GM12878 (cell line): ENCODE measurements around the gene KCNJ3. TPM values are rescaled to one million over a fixed set of nuclear protein-coding genes. Genes with fewer than 3 reads are reported as not detected.
"Not testable (repeated sequence)": the region's sequence is repeated elsewhere in the genome, so short reads cannot be mapped to it uniquely, and the experiment has no call there.

Source experiments
- ATAC-seq: fragments of 200-7000 bp; cut with Tn5 transposase; 3 replicates; pipeline ENCODE4 v1.9.1; 2020; ENCODE audit warnings: mild to moderate bottlenecking, moderate library complexity
- BruUV-seq: library from RNA; stranded (reverse); fragments of 400-500 nt; replicated peaks from 2 replicates; lab custom pipeline; 2021; lab: Mats Ljungman, UMichigan
- CTCF ChIA-PET: fragments of 300-600 bp; sonication (Branson Sonifier 250); formaldehyde crosslinking; extraction: SDS; loops from one replicate; lab custom pipeline; 2021; ENCODE audit warnings: inconsistent platforms; lab: Yijun Ruan, JAX
- POLR2A ChIA-PET: fragments of 350-600 bp; formaldehyde crosslinking; extraction: SDS; loops from one replicate; lab custom pipeline; 2021; ENCODE audit warnings: inconsistent platforms; lab: Charles Lee
- RAD21 ChIA-PET: fragments of 300-600 bp; sonication (Branson Sonifier 250); formaldehyde crosslinking; loops from one replicate; lab custom pipeline; 2023; ENCODE audit warnings: antibody characterized with exemption; ENCODE audit not compliant: unreplicated experiment; lab: Charles Lee
- SMC1A ChIA-PET: fragments of 300-600 bp; sonication (Branson Sonifier 250); formaldehyde crosslinking; loops from one replicate; lab custom pipeline; 2023; ENCODE audit not compliant: unreplicated experiment, uncharacterized antibody; lab: Charles Lee
- DNase-seq: peaks from one replicate; pipeline ENCODE4 v3.0.0-alpha.2; 2011; ENCODE audit warnings: low read depth, low spot score
- FAIRE-seq: peaks from 3 replicates; lab custom pipeline; 2011; peaks lifted over from hg19 to GRCh38; lab: Jason Lieb, UNC
- H2AFZ ChIP-seq: 2 replicates; pipeline ENCODE4 v1.6.0; 2011; ENCODE audit warnings: low read depth, low read length, control low read depth; ENCODE audit not compliant: control insufficient read depth
- H3K27ac ChIP-seq: 2 replicates; pipeline ENCODE4 v1.5.1; 2011; ENCODE audit warnings: control low read depth; ENCODE audit not compliant: control insufficient read depth, insufficient read depth
- H3K27me3 ChIP-seq, 2 experiments: replicated peaks in 1 of 2; 2 replicates each; pipeline versions ENCODE4 v1.6.0 to v1.6.1; 2011; ENCODE audit warnings: low read length in 1 of 2; ENCODE audit not compliant: control insufficient read depth in 2 of 2, insufficient read depth in 2 of 2
- H3K36me3 ChIP-seq, 2 experiments: 2 replicates each; pipeline ENCODE4 v1.5.1; 2011; ENCODE audit warnings: low read length in 1 of 2; ENCODE audit not compliant: control insufficient read depth in 2 of 2, insufficient read depth in 2 of 2
- H3K4me1 ChIP-seq: 2 replicates; pipeline ENCODE4 v1.6.1; 2011; ENCODE audit warnings: mild to moderate bottlenecking, low read length, moderate library complexity, mixed read lengths; ENCODE audit not compliant: control insufficient read depth, insufficient read depth
- H3K4me2 ChIP-seq: 2 replicates; pipeline ENCODE4 v1.6.0; 2011; ENCODE audit warnings: control low read depth; ENCODE audit not compliant: control insufficient read depth, insufficient read depth
- H3K4me3 ChIP-seq: fragments of 200-600 bp; sonication (generic); 2 replicates; pipeline ENCODE4 v1.5.1; 2016
- H3K79me2 ChIP-seq: 2 replicates; pipeline ENCODE4 v1.6.0; 2011; ENCODE audit warnings: low read length; ENCODE audit not compliant: control insufficient read depth, insufficient read depth
- H3K9ac ChIP-seq: 2 replicates; pipeline ENCODE4 v1.8.0; 2011; ENCODE audit warnings: low read length, control low read depth, mixed read lengths; ENCODE audit not compliant: control insufficient read depth, insufficient read depth
- H3K9me3 ChIP-seq: replicated peaks from 3 replicates; pipeline ENCODE4 v1.5.1; 2011; ENCODE audit warnings: mild to moderate bottlenecking, low read length; ENCODE audit not compliant: control insufficient read depth, insufficient read depth
- H4K20me1 ChIP-seq: 2 replicates; pipeline ENCODE4 v1.6.0; 2011; ENCODE audit not compliant: control insufficient read depth, insufficient read depth
- ATF7 ChIP-seq: fragments of 450-650 bp; IDR thresholded peaks from 2 replicates; pipeline ENCODE4 v1.6.1; 2016; ENCODE audit warnings: low read depth, mild to moderate bottlenecking
- BACH1 ChIP-seq: fragments of 450-650 bp; IDR thresholded peaks from 2 replicates; pipeline ENCODE4 v1.6.1; 2017; ENCODE audit warnings: mild to moderate bottlenecking, borderline replicate concordance
- BHLHE40 ChIP-seq, 2 experiments: fragments of 450-650 bp in 1 of 2; IDR thresholded peaks; 2 replicates each; pipeline ENCODE4 v1.6.1; 2011 to 2017; ENCODE audit warnings: low read depth in 2 of 2, borderline replicate concordance in 1 of 2, improper control_type of control experiment in 1 of 2, low read length in 1 of 2, mild to moderate bottlenecking in 1 of 2
- DPF2 ChIP-seq: fragments of 450-650 bp; IDR thresholded peaks from 2 replicates; pipeline ENCODE4 v1.6.1; 2017; ENCODE audit warnings: mild to moderate bottlenecking
- ESRRA ChIP-seq: IDR thresholded peaks from 2 replicates; pipeline ENCODE4 v1.6.1; 2012; ENCODE audit warnings: mild to moderate bottlenecking, low read length, improper control_type of control experiment
- HSF1 ChIP-seq: fragments of 150-350 bp; IDR thresholded peaks from 2 replicates; pipeline ENCODE4 v1.6.1; 2014; ENCODE audit warnings: mild to moderate bottlenecking, low read depth, low read length
- MEF2A ChIP-seq: IDR thresholded peaks from 2 replicates; pipeline ENCODE4 v1.6.1; 2011; ENCODE audit warnings: low read depth, mild to moderate bottlenecking, low read length, moderate library complexity; ENCODE audit not compliant: insufficient read depth
- NKRF ChIP-seq: fragments of 450-650 bp; conservative IDR thresholded peaks from 2 replicates; pipeline ENCODE4 v1.6.1; 2017; ENCODE audit warnings: mild to moderate bottlenecking, moderate library complexity
- SIN3A ChIP-seq: IDR thresholded peaks from 2 replicates; pipeline ENCODE4 v1.6.1; 2012; ENCODE audit warnings: low read depth, low read length, improper control_type of control experiment
- WGBS: methylation state at CpG from one replicate; pipeline ENCODE4 v1.1.6; 2016; ENCODE audit warnings: low lambda C conversion rate; ENCODE audit not compliant: insufficient replicate concordance, insufficient coverage; ENCODE audit errors: missing lambda C conversion rate; 5-methylcytosine and 5-hydroxymethylcytosine counted together
- in situ Hi-C: fragments of 300-500 bp; cut with MboI; formaldehyde crosslinking; loops from 9 replicates; pipeline ENCODE4 v1.14.3; 2018; ENCODE audit warnings: mixed read lengths
- intact Hi-C: fragments of 100-400 bp; cut with micrococcal nuclease; formaldehyde crosslinking; loops from one replicate; pipeline ENCODE4 v1.14.2; 2022; ENCODE audit not compliant: unreplicated experiment
- polyA plus RNA-seq, 11 experiments: library from polyadenylated mRNA; depleted of rRNA in 4 of 11; unstranded in 6 of 11; stranded (reverse) in 5 of 11; fragments of >200 nt; fragmentation: Nextera tagmentation in 4 of 11; fragmentation: Illumina TruSeq in 1 of 11; extraction: Ambion mirVana in 4 of 11; extraction: Trizol in 1 of 11; gene quantifications; 1 replicate in 1 of 11; 2 replicates in 10 of 11; pipeline versions ENCODE4 v1.2.1 to v1.2.3, GENCODE V29; 2011 to 2016; ENCODE audit warnings: inconsistent platforms in 2 of 11, missing spikeins in 2 of 11, low read depth in 1 of 11
- total RNA-seq, 4 experiments: library from RNA; depleted of rRNA in 3 of 4; stranded (reverse); fragments of >200 nt in 3 of 4; fragmentation: Illumina TruSeq in 1 of 4; extraction: Trizol in 1 of 4; gene quantifications; 2 replicates each; pipeline versions ENCODE4 v1.2.1 to v1.2.3, GENCODE V29; 2013 to 2021
- TF ChIP-seq, protein P1 (sequence below): fragments of 450-650 bp; IDR thresholded peaks from 2 replicates; pipeline ENCODE4 v1.6.1; 2016; ENCODE audit warnings: mild to moderate bottlenecking

KCNJ3 gene
- total and polyA plus RNA-seq, 10 of the 15 experiments (the other 5 are each of a cell fraction or from before 2014, with no cell fraction given): 0.01 to 1.1 (median 0.04) TPM; not detected in 6

DNA sequence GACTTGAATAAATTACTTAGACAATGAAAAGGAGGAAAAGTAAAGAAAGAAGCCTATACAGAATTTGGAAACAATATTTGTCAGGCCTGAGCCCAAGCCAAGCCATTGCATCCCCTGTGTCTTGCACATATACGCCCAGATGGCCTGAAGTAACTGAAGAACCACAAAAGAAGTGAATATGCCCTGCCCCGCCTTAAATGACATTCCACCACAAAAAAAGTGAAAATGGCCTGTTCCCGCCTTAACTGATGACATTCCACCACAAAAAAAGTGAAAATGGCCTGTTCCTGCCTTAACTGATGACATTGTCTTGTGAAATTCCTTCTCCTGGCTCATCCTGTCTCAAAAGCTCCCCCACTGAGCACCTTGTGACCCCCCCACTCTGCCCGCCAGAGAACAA is 168.7 kb downstream of the KCNJ3 start:
- H4K20me1 ChIP-seq, BruUV-seq, DNase-seq, ATAC-seq, in situ Hi-C loops, RAD21 ChIA-PET, H3K79me2 ChIP-seq, H3K27ac ChIP-seq, H3K9ac ChIP-seq, CTCF ChIA-PET, H3K4me2 ChIP-seq, H3K9me3 ChIP-seq, H3K4me1 ChIP-seq, SMC1A ChIA-PET, POLR2A ChIA-PET, H3K36me3 ChIP-seq, H3K4me3 ChIP-seq, FAIRE-seq, H2AFZ ChIP-seq, intact Hi-C loops, H3K27me3 ChIP-seq: not testable (repeated sequence)
- 35% methylated on average over 4 of the region's 4 CpGs for WGBS

- Histone ChIP-seq H3K79me2 (no peaks in the 10 kb centered on the region), H3K4me2 (no peak overlapping the region), H3K27ac (no peak overlapping the region), H3K4me1 (no peaks in the 10 kb centered on the region), H3K9me3 (no peaks in the 10 kb centered on the region), H3K4me3 (no peak overlapping the region), H2AFZ (no peak overlapping the region), H3K9ac (no peak overlapping the region), H4K20me1 (no peaks in the 10 kb centered on the region), H3K36me3 (no peaks in the 10 kb centered on the region), H3K27me3 (no peaks in the 10 kb centered on the region)
- ATAC-seq (no peak), DNase-seq (no peak), FAIRE-seq (no peak)
- 27% methylated on average over 2 of the region's 2 CpGs for WGBS
- ChIA-PET SMC1A (no interaction called here), RAD21 (no interaction called here), POLR2A (no interaction called here), CTCF (no interaction called here)
- in situ Hi-C loops (no loop called here), intact Hi-C loops (no loop called here)
- no TSS peak for BruUV-seq
- TF ChIP-seq MEF2A (no peak), NKRF (no peak), BACH1 (no peak), ATF7 (no peak), SIN3A (no peak), HSF1 (no peak), ESRRA (no peak), BHLHE40 (IDR thresholded peaks at IDR 0.05; ENCODE audit: borderline replicate concordance in 1 of 2, low read depth in 2 of 2, low read length in 1 of 2) (no peak), DPF2 (no peak)
- TF ChIP-seq, protein P1, sequence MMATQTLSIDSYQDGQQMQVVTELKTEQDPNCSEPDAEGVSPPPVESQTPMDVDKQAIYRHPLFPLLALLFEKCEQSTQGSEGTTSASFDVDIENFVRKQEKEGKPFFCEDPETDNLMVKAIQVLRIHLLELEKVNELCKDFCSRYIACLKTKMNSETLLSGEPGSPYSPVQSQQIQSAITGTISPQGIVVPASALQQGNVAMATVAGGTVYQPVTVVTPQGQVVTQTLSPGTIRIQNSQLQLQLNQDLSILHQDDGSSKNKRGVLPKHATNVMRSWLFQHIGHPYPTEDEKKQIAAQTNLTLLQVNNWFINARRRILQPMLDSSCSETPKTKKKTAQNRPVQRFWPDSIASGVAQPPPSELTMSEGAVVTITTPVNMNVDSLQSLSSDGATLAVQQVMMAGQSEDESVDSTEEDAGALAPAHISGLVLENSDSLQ: no peak
- TF ChIP-seq, all 136 proteins: peak for 0
Measured at GRCh38 chr2:154875999-154876398, 177.5 kb downstream of the KCNJ3 start.
